GM10266 (cell line): ENCODE measurements around the gene HTR3E.

ENCODE experiments used
- DNase-seq: peaks from one replicate; pipeline ENCODE4 v3.0.0; 2012; ENCODE audit errors: extremely low spot score
- TF ChIP-seq, protein P1 (sequence below): IDR thresholded peaks from 2 replicates; pipeline ENCODE4 v1.5.1; 2012; ENCODE audit warnings: mild to moderate bottlenecking, low read depth; ENCODE audit not compliant: control insufficient read depth, insufficient read depth; ENCODE audit errors: missing control alignments

Gene HTR3E

DNA sequence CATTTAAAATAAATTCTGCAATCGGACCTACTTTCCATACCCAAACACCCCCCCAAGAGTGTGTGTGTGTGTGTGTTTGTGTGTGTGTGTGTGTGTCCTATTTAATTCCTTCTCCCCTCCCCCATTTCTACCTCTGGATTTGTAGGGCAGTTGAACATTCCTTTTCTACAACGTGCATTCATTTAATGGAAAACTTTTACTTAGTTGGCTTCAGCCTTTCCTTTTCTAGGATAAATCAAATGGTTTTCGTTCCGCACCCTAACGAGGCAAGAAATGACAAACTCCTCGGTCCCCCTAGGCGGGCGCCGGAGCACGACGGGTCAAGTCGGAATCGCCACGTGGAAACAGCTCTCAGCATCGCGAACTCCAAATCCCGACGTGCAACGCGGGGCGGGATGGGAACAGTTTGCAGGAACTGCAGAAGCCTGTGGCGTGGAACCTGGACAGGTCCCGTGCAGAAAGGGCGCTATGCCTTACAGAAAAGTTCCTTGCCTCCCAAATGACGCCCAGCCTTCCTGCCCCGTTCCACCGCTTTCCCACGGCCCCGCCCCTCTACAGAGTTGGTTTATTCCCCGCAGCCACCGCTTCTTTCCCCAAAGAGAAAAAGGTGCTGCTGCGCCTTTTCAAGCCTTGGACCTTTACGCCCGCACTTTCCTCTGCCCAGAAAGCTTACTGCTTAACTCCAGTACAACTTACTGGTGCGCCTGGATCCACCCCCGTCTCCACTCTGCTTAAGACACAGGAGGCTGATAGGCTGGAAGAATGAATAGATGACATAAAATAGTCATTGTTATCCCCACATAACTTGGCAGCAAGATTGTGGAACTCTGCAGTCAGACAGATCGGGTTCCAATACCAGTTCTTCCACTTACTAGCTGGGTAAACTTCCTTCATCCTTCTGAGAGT lies 37.2 kb downstream of the HTR3E start:
- DNase-seq = peak; percentile 74
- TF ChIP-seq, protein P1, sequence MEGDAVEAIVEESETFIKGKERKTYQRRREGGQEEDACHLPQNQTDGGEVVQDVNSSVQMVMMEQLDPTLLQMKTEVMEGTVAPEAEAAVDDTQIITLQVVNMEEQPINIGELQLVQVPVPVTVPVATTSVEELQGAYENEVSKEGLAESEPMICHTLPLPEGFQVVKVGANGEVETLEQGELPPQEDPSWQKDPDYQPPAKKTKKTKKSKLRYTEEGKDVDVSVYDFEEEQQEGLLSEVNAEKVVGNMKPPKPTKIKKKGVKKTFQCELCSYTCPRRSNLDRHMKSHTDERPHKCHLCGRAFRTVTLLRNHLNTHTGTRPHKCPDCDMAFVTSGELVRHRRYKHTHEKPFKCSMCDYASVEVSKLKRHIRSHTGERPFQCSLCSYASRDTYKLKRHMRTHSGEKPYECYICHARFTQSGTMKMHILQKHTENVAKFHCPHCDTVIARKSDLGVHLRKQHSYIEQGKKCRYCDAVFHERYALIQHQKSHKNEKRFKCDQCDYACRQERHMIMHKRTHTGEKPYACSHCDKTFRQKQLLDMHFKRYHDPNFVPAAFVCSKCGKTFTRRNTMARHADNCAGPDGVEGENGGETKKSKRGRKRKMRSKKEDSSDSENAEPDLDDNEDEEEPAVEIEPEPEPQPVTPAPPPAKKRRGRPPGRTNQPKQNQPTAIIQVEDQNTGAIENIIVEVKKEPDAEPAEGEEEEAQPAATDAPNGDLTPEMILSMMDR = no peak

DNA sequence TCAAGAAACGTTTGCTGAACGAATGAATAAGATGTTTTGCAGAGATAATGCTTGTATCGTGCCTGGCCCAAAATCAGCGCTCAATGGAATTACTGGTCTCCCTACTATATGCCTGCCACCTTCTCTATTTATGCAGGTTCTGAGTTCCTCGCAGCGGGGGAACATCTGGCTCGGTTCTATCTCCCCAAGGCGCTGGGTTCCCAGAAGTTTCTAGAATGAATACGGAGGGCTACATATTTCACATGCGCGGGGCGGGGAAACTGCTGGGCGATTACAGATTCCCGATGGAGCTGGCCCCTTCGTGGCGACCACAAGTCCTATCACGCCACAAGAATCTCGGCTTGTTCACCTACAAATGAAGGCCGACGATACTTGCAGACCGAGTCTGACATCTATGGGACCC lies 37.9 kb downstream of the HTR3E start:
- TF ChIP-seq, protein P1 = no peak
- no peak for DNase-seq

DNA sequence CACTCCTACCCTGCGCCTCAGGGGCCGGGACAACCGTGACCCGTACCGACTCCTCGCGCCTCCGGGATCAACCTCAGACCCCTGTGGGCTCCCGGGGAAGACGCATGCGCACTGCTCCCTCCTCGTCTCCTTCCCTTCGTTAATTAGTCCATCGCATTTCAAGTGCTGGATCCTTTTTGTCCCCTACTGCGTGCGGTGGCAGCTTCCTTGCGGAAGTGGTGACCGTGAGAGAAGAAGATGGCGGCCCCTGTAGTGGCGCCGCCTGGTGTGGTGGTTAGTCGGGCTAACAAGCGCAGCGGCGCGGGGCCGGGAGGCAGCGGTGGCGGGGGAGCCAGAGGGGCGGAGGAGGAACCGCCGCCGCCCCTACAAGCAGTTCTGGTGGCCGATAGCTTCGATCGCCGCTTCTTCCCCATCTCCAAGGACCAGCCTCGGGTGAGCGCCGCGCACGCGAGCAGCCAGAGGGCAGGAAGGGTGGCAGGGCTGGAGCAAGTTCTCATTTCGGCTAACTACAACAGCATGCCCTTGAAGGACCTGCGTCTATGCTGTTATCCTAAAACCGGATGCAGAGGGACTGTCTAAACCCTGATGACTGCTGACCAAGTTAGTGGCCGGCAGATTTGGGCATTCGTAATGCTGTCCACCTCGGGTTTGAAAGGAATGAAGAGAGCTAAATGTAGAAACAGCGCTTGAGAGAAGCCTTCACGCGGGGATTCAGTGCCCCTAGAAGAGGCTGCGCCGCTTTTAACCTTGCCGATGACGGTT lies 38.5 kb downstream of the HTR3E start, which contains the start of gene EIF2B5:
Gene EIF2B5, plus strand, starts transcription at position 210 of the 762 bp plus-strand sequence. Its CDS starts 28 bp downstream, at position 238.
- TF ChIP-seq, protein P1 = peak; percentile 51

DNA sequence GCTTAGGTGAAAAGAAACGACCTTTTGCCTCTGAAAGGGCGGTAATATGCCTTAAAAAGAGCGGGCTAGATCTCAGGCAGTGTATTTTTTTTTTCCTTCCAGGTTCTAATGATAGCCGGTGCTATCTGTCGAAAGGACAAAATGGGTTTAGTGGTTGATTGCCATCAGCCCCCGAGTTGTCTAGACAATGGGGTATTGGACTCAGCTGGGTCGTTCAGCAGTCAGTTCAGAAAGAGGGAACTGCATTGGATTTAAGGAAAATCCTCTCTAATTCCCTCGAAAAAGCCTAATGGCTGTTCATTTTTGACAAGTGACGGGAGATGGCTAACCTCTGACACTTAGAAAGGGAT lies 39.0 kb downstream of the HTR3E start:
- TF ChIP-seq, protein P1 = no peak
- no peak for DNase-seq

More for the DNA sequence above, 38.5 kb downstream of the HTR3E start, which contains the start of gene EIF2B5:
- peak; percentile 92 for DNase-seq

DNA sequence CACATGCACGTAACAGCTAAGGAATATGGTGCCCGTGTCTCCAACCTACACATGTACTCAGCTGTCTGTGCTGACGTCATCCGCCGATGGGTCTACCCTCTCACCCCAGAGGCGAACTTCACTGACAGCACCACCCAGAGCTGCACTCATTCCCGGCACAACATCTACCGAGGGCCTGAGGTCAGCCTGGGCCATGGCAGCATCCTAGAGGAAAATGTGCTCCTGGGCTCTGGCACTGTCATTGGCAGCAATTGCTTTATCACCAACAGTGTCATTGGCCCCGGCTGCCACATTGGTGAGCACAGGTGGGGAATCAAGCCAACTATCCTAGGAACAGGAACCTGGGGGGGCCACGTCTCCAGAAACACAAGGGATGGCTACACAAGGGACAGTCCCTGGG lies 43.6 kb downstream of the HTR3E start:
- no peak for DNase-seq
- TF ChIP-seq, protein P1 = no peak

DNA sequence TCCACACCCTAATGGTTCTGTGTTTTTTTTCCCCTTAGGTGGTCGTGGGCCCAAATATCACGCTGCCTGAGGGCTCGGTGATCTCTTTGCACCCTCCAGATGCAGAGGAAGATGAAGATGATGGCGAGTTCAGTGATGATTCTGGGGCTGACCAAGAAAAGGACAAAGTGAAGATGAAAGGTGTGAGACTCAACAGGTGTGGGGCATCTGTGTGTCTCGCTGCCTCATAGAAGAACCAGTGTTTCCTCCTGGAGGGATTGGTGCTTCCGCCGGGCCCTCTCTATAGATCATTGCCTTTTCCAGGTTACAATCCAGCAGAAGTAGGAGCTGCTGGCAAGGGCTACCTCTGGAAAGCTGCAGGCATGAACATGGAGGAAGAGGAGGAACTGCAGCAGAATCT lies 45.3 kb downstream of the HTR3E start:
- TF ChIP-seq, protein P1 = no peak
- DNase-seq = no peak
